Activated CD4-positive, CD25-positive, alpha-beta regulatory T cell (primary cell): Measurements from ENCODE around the gene RGS1.

ENCODE experiments used
- DNase-seq, 4 experiments: peaks; one replicate each; lab custom pipeline; 2025; lab: John Stamatoyannopoulos, UW

The RGS1 gene

GRCh38 chr1:192626366-192627179 lies 51.0 kb downstream of the RGS1 start:
- no peak for DNase-seq

GRCh38 chr1:192627901-192628300 lies 52.3 kb downstream of the RGS1 start:
- no peak for DNase-seq

GRCh38 chr1:192628396-192629057 lies 53.0 kb downstream of the RGS1 start:
- DNase-seq, result no peak

GRCh38 chr1:192629612-192630011 lies 54.0 kb downstream of the RGS1 start:
- DNase-seq, result no peak
